GM12892 (cell line): ENCODE data around the gene GRM7.

Source experiments
- POLR2A ChIP-seq: IDR thresholded peaks from 2 replicates; pipeline ENCODE4 v1.6.1; 2011; ENCODE audit warnings: low read depth, low read length, control low read depth
- POLR2AphosphoS5 ChIP-seq: IDR thresholded peaks from 2 replicates; pipeline ENCODE4 v1.6.1; 2011; ENCODE audit warnings: low read depth, low read length, control low read depth
- TAF1 ChIP-seq: IDR thresholded peaks from 2 replicates; pipeline ENCODE4 v1.6.1; 2011; ENCODE audit warnings: low read depth, mild to moderate bottlenecking, control low read depth, low read length, borderline replicate concordance

DNA sequence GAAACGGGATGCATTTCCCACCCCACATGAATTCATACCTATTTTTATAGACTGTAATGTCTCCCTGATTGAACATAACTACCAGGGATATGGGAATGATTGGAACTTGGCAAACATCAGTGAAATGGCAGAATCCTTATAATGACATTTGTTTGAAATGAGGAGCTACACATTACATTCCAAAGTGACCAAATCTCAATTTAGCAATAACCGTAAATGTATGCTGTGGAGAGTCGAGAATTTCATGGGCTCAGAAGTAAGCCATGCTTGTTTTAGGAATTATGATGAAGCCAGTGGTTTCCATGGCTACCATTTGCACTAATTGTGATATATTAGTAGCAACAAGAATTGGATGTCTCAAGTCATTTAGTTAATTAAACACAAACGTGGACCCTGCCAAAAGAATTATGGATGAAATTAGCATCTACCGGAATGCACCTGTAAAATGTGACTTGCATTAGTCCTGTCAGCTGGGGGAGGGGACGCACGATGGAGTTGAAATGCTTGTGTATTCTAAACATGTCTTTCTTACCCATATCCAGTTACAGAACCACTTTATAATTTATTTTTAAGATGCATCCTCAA lies 760.2 kb downstream of the GRM7 start:
- no peak for TF ChIP-seq POLR2AphosphoS5
- no peak for TF ChIP-seq TAF1
- no peak for TF ChIP-seq POLR2A
